Pancreas (tissue), 10 donors: ENCODE data around the gene APOOL. TPM values are rescaled to one million over a fixed set of nuclear protein-coding genes. Genes with fewer than 3 reads are reported as not detected.

ENCODE experiments used
- ATAC-seq, 4 donors: fragments of 200-7000 bp; cut with Tn5 transposase; one replicate each; pipeline versions ENCODE4 v1.8.0 to v1.9.1; 2020; ENCODE audit warnings: mild to moderate bottlenecking in 4 of 4, moderate library complexity in 4 of 4
- DNase-seq, 6 donors: peaks; one replicate each; pipeline ENCODE4 v3.0.0-alpha.2; 2020
- FAIRE-seq: peaks from 2 replicates; lab custom pipeline; 2012; peaks lifted over from hg19 to GRCh38; lab: Jason Lieb, UNC
- H3K27ac ChIP-seq, 4 donors: fragments of 200-600 bp; sonication (generic); 1 replicate in 3 of 4; 2 replicates in 1 of 4; pipeline versions ENCODE4 v1.5.0 to v1.8.0; 2020
- H3K27me3 ChIP-seq, 4 donors: fragments of 200-600 bp; one replicate each; pipeline ENCODE4 v1.8.0; 2021
- H3K36me3 ChIP-seq, 3 donors: fragments of 200-600 bp; sonication (generic) in 1 of 3; one replicate each; pipeline versions ENCODE4 v1.5.0 to v1.8.0; 2020 to 2021
- H3K4me1 ChIP-seq, 3 donors: fragments of 200-600 bp; one replicate each; pipeline ENCODE4 v1.8.0; 2021
- H3K4me3 ChIP-seq, 4 donors: fragments of 200-600 bp; sonication (generic) in 2 of 4; one replicate each; pipeline versions ENCODE4 v1.5.0 to v1.8.0; 2020 to 2021
- H3K9me3 ChIP-seq, 4 donors: fragments of 200-600 bp; one replicate each; pipeline ENCODE4 v1.8.0; 2021
- WGBS, 2 donors: extraction: QIAGEN DNeasy Blood & Tissue Kit; methylation state at CpG; one replicate each; pipeline ENCODE4 v1.1.7; 2013; 5-methylcytosine and 5-hydroxymethylcytosine counted together
- intact Hi-C, 3 donors: fragments of 100-400 bp; cut with DNase I; formaldehyde crosslinking; loops; one replicate each; pipeline versions ENCODE4 v1.11.1 to v1.14.2; 2022
- polyA plus RNA-seq, 2 donors: library from polyadenylated mRNA; stranded (reverse); fragments of 200-250 nt; gene quantifications; one replicate each; pipeline ENCODE4 v1.2.3, GENCODE V29; 2013
- total RNA-seq, 6 donors: library from RNA; stranded (reverse); fragmentation: NEBNext Ultra II Directional in 4 of 6; extraction: Animal tissue kit (Norgen Biotek cat#: 25700) in 4 of 6; gene quantifications; one replicate each; pipeline versions ENCODE4 v1.2.1 to v1.2.4, GENCODE V29; 2021 to 2023
- TF ChIP-seq, protein P1 (sequence below), 4 donors: fragments of 200-600 bp; sonication (generic) in 3 of 4; IDR thresholded peaks; one replicate each; pipeline versions ENCODE4 v1.5.0 to v1.8.0; 2021; ENCODE audit warnings: antibody characterized with exemption in 4 of 4
- donor health status: healthy with polysubstance abuse.
- donor health status: DM: no; HTN: no; CAD: no; lungs with moderate emphysema.
- donor health status: DM: no; HTN: no; CAD: no.
- donor health status: control.
- donor health status: control.
- donor health status: Bipolar disorder and iron deficiency.
- donor health status: DM: yes; HTN: yes; CAD: no.
- donor health status: DM: no; HTN: no; CAD: no.
- donor health status: DM: no; HTN: no; CAD: no.
- donor health status: DM: yes; HTN: yes; CAD: no.

The APOOL gene
- total and polyA plus RNA-seq, 8 donors = 2.7 to 13.7 (median 9.9) TPM

DNA sequence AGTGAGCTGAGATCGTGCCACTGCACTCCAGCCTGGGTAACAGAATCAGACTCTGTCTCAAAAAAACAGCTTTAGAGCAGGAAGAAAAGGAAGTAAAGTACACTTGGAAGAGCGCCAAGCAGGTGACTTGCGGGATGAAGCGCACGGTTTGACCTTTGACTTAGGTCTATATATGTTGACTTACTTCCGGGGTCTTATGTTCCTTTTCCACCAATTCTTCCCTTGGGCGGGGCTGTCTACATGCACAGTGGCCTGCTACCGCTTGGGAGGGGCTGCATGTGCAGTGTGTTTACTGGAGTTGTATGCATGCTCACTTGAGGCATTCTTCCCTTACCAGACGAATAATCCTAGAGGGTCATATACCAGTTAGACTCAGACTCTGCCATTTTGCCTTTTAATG lies 108.6 kb downstream of the APOOL start:
- peaks cover 0 to 6% (median 0%) of the 10 kb centered on the region in 4 donors for H3K27me3 ChIP-seq
- WGBS, 2 donors = 54 to 55% methylated on average over 9 of the region's 9 CpGs
- TF ChIP-seq, protein P1, sequence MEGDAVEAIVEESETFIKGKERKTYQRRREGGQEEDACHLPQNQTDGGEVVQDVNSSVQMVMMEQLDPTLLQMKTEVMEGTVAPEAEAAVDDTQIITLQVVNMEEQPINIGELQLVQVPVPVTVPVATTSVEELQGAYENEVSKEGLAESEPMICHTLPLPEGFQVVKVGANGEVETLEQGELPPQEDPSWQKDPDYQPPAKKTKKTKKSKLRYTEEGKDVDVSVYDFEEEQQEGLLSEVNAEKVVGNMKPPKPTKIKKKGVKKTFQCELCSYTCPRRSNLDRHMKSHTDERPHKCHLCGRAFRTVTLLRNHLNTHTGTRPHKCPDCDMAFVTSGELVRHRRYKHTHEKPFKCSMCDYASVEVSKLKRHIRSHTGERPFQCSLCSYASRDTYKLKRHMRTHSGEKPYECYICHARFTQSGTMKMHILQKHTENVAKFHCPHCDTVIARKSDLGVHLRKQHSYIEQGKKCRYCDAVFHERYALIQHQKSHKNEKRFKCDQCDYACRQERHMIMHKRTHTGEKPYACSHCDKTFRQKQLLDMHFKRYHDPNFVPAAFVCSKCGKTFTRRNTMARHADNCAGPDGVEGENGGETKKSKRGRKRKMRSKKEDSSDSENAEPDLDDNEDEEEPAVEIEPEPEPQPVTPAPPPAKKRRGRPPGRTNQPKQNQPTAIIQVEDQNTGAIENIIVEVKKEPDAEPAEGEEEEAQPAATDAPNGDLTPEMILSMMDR (IDR thresholded peaks at IDR 0.05) = no peak
- DNase-seq (no peak), ATAC-seq (no peak), FAIRE-seq (no peak)
- no peaks in the 10 kb centered on the region for H3K36me3 ChIP-seq
- no peaks in the 10 kb centered on the region for H3K9me3 ChIP-seq
- no peaks in the 10 kb centered on the region for H3K4me1 ChIP-seq
- intact Hi-C loops = no loop called here
- no peak overlapping the region for H3K4me3 ChIP-seq
- H3K27ac ChIP-seq = no peak overlapping the region

DNA sequence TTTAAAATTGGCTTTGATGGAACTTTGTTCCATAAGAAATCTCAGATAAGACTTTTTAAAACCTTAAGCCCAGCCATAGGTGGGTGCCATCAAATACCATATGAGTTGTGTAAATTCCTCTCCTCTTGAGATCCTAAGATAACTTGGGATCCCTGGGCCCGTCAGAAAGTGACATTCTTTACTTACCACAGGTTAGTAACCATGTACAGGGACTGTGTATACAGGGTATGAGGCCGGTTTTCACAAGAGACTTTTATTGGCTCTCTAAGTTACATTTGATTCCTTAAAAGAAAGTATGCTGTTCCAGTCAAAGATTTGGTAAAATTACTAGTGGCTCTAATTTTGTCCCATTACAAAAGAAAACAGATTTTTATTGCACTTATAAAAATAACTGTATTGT lies 110.1 kb downstream of the APOOL start:
- FAIRE-seq (no peak), DNase-seq (no peak), ATAC-seq (no peak)
- H3K9me3 ChIP-seq = no peaks in the 10 kb centered on the region
- peaks cover 0 to 6% (median 0%) of the 10 kb centered on the region in 4 donors for H3K27me3 ChIP-seq
- TF ChIP-seq, protein P1 (IDR thresholded peaks at IDR 0.05) = no peak
- no peak overlapping the region for H3K27ac ChIP-seq
- intact Hi-C loops = no loop called here
- H3K4me3 ChIP-seq = no peak overlapping the region
- H3K36me3 ChIP-seq = no peaks in the 10 kb centered on the region
- H3K4me1 ChIP-seq = no peaks in the 10 kb centered on the region
- 45 to 59% methylated on average over 2 of the region's 2 CpGs for WGBS, 2 donors

DNA sequence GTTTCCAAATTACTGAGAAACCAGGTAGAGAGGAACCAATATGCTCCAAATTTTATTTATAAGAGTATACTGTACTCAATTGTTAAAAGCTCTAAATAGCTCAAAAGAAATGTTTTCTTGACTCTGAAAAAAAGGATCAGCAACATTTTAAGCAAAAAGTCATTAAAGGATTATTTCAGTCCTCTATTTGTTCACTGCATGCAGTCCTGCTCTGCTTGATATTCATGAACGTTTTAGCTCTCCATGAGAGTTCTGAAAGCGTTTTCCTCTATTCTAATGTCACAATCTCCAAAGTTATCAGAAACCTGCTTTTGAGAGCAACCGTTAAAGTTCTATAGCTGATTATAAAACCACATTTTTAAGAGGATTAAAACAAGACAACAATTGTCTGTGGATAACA lies 110.5 kb downstream of the APOOL start:
- Histone ChIP-seq H3K4me1 (no peaks in the 10 kb centered on the region), H3K27me3 (peaks cover 0 to 6% (median 0%) of the 10 kb centered on the region in 4 donors), H3K27ac (no peak overlapping the region), H3K4me3 (no peak overlapping the region), H3K9me3 (no peaks in the 10 kb centered on the region), H3K36me3 (no peaks in the 10 kb centered on the region)
- intact Hi-C loops = no loop called here
- ATAC-seq = no peak
- WGBS, 2 donors = 65 to 79% methylated on average over 3 of the region's 3 CpGs
- TF ChIP-seq, protein P1 (IDR thresholded peaks at IDR 0.05) = no peak
- FAIRE-seq = peak; percentile 13
- DNase-seq = no peak

DNA sequence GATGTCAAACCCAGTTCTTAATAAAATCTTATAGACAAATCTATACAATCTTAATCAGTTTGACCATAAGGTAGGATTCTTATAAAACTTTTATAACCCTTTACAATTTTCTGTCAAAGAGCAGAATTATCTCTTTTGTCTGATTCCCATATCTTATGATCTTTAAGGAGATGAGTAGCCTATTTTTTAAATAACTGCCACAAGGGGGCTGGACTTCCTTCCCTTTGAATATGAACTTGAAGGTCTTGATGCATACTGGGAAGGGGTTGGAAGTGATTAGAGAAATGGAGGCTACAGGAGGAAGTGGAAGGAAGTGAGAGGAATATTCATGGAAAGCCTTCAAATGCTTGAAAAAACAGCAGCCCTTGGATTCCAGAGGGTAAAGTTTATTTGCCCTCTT lies 111.1 kb downstream of the APOOL start:
- TF ChIP-seq, protein P1 (IDR thresholded peaks at IDR 0.05) = no peak
- Histone ChIP-seq H3K4me1 (no peaks in the 10 kb centered on the region), H3K27ac (no peak overlapping the region), H3K4me3 (no peak overlapping the region), H3K36me3 (no peaks in the 10 kb centered on the region), H3K27me3 (peaks cover 0 to 6% (median 0%) of the 10 kb centered on the region in 4 donors), H3K9me3 (no peaks in the 10 kb centered on the region)
- ATAC-seq (no peak), FAIRE-seq (peak; percentile 79), DNase-seq (no peak)
- intact Hi-C loops = no loop called here

DNA sequence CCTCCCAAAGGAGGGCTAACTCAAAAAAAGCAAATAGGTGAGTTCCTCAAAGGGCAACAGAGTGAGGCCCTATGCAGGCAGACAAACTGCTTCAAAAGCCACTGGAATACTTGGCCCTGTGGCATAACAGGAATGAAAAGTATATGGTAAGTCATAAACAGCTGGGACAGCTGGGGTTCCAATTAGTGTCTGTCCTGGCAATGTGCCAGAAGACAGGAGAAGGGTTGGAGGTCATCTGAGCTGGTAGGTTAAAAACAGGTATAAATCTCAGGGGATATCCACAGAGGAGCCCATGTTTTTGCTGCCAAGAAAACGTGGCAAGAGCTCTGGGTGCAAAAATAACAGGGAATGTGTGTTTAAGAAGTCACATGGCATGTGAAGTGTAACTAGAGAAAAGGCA lies 111.6 kb downstream of the APOOL start:
- H3K4me3 ChIP-seq = no peak overlapping the region
- no peak overlapping the region for H3K27ac ChIP-seq
- intact Hi-C loops = no loop called here
- DNase-seq = no peak
- FAIRE-seq = no peak
- 12 to 13% methylated on average over 1 of the region's 1 CpG for WGBS, 2 donors
- no peak for ATAC-seq
- H3K36me3 ChIP-seq = no peaks in the 10 kb centered on the region
- H3K27me3 ChIP-seq = peaks cover 0 to 6% (median 0%) of the 10 kb centered on the region in 4 donors
- no peaks in the 10 kb centered on the region for H3K9me3 ChIP-seq
- TF ChIP-seq, protein P1 (IDR thresholded peaks at IDR 0.05) = no peak
- no peaks in the 10 kb centered on the region for H3K4me1 ChIP-seq
